Stimulated activated CD8-positive, alpha-beta memory T cell treated with anti-CD3 and anti-CD28 coated beads, Interleukin-2, amount 100 ng/mL, for 48 hours (primary cell): ENCODE measurements around the gene PDLIM1.
A peak's percentile ranks its signal among the peaks of the same experiment; 100 is the strongest.

Experiments used
- DNase-seq, 2 donors: peaks; one replicate each; pipeline ENCODE4 v3.0.0-alpha.2; 2020; ENCODE audit warnings: low read depth in 2 of 2

Gene PDLIM1

GRCh38 chr10:95263864-95264226 is 27.0 kb downstream of the PDLIM1 start:
- no peak for DNase-seq

- no peak for DNase-seq
Observed at GRCh38 chr10:95262763-95263518, 27.9 kb downstream of the PDLIM1 start.

DNA sequence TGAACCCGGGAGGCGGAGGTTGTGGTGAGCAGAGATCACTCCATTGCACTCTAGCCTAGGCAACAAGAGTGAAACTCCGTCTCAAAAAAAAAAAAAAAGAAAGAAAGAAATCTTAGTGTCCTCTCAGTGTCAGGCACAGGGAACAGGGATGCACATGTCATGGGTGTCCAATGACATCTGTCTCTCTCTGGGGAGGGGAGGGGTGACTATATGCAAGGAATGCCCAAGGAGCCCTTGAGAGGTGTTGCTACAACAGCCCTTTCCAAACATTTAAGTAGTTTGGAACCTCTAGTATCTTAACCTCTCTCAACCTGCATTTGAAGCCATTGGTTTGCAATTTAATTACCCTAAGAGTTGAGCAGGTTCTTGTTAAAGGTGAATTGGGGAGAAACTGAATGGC is 28.9 kb downstream of the PDLIM1 start:
- DNase-seq, result no peak

- DNase-seq, result no peak
Observed at GRCh38 chr10:95260909-95261552, 29.8 kb downstream of the PDLIM1 start.

GRCh38 chr10:95260397-95260881 is 30.4 kb downstream of the PDLIM1 start:
- no peak for DNase-seq

DNA sequence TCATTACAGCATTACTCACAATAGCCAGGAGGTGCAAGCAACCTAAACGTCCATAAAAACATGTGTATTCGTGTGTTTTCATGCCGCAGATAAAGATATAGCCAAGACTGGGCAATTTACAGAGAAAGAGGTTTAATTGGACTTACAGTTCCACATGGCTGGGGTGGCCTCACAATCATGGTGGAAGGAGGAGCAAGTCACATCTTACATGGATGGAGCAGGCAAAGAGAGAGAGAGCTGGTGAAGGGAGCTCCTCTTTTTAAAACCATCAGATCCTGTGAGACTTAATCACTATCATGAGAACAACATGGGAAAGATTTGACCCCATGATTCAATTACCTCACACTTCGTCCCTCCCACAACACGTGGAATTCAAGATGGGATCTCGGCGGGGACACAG is 33.0 kb downstream of the PDLIM1 start:
- no peak for DNase-seq

- no peak for DNase-seq
Observed at GRCh38 chr10:95256268-95256667, 34.5 kb downstream of the PDLIM1 start.

GRCh38 chr10:95254629-95255028 is 36.2 kb downstream of the PDLIM1 start:
- DNase-seq, result no peak

DNA sequence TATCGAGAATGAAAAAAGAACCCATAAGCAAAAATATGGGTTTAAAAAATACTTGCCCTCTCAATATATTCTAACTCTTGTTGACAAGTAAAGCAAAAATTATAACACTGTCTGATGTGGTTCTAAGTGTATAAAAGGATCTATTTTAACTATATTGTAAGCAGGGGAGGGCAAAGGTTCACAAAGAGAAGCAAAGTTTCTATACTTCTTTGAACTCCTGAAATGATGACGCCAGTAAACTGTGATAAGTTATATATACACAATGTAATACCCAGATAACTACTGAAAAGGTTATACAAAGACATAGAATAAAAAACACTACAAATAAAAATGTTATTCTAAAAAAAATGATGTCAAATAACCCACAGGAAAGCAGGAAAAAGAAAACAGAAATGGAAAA is 37.1 kb downstream of the PDLIM1 start:
- no peak for DNase-seq

DNA sequence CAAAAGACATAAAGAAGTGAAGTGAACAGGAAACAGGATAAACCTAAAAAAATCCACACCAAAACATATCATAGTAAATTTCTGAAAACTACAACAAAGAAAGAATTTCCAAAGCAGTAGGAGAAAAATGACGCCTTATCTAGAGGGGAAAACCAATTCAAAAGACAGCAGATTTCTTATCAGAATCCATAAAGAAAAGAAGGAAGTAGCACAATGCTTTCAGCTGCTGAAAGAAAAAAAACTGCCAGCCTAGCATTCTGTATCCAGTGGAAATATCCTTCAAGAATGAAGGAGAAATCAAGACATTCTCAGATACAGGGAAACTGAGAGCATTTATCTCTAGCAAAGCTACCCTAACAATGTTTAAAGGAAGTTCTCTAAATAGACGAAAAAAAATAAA is 37.8 kb downstream of the PDLIM1 start:
- no peak for DNase-seq

- no peak for DNase-seq
Observed at GRCh38 chr10:95250856-95251255, 39.9 kb downstream of the PDLIM1 start.

DNA sequence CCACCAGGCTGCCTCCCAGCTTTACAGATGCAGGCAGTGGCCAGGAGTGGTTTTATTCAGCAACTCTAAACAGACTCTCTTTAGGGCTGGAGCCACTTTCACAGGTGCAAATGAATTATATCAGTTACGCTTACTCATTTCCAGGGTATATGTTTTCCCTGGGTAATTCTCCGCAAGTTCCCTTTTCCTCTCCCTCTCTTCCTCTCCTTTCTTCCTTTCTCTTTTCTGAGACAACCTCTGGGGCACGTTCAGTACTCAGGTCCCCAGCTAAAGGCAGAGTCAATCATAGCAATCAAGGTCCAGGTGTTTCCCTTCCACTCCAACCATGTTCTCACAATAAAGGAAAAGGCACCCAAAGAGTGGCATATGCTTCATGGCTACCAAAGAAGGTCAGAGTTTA is 41.3 kb downstream of the PDLIM1 start:
- DNase-seq, result no peak

GRCh38 chr10:95248989-95249388 is 41.8 kb downstream of the PDLIM1 start:
- no peak for DNase-seq

DNA sequence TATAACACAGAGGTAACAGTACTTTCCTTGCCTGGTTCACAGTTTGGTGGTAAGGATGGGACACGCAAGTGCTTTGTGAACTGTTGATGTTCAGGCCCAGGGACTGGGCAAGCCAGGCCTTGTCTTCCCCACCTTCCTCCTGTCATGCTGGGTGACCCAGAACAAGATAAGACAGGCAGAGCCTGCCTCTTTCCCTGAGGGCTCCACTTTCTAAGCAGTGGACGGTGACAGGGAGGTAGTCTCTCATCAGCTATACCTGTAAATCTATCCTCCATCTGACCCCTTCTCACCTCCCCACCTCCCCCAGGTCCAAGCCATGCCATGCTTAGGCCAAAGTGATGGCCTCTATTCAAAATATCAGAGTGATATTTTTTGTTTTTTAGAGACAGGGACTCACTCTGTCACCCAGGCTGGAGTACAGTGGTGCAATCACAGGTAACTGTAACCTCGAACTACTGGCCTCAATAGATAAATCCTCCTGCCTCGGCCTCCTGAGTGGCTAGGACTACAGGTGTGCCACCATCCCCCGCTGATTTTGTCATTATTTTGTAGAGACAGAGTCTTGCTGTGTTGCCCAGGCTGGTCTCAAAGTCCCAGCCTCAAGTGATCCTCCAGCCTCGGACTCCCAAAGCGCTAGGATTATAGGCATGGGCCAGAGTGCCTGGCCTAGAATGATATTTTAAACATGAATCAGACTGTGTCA is 42.8 kb downstream of the PDLIM1 start:
- no peak for DNase-seq

DNA sequence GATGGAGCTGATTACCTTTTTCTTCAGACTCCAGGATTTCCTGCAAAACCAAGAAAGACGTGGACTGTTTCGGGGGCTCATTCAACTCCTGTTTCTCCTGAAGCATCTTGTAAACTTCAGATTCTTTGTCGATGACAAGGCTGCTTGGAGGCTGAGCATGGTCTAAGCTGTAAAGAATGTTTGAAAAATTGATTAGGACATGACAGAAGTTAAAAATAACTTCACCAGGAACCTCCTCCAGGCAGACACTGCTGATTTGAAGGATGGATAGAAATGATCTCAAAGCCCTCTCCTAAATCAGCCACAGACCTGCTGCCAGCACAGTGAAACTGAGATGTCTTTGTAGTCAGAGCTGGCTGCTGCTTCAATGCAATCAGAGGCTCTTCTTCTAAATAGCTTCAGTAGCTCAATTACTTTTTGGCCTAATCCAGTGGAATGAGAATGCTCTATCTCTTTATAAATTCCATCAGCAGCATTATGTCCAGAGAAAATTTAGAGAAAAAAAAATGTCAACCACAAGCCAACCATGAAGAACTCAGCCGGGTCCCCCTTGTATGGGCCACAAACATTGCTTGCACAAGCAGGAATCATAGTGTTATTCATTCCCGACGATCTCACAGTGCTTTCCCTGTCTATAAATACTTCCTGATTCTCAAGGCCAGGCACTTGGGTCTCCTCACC is 43.5 kb downstream of the PDLIM1 start:
- DNase-seq, result no peak

DNA sequence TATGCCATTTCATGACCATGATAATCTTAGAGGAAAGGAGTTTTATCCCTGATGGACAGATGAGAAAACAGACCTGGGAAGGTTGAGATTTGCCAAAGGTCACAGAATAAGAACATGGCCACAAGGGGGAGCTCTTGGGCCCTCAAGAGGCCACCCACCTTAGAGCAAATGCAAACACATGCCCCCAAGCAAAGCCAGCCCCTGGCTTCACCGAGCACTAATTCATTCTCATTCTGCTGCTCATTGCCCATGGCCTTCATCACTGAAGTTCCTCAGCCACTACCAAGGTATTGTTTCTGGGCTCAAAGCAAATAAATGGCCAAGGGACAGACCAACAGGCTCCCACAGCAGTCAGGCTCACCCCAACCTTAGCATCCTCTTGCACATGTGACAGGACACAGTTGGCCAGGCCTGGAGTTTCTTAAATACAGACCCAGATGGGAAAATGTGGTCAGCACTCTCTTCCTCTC is 44.2 kb downstream of the PDLIM1 start:
- DNase-seq, result peak; percentile 48 to 51

DNA sequence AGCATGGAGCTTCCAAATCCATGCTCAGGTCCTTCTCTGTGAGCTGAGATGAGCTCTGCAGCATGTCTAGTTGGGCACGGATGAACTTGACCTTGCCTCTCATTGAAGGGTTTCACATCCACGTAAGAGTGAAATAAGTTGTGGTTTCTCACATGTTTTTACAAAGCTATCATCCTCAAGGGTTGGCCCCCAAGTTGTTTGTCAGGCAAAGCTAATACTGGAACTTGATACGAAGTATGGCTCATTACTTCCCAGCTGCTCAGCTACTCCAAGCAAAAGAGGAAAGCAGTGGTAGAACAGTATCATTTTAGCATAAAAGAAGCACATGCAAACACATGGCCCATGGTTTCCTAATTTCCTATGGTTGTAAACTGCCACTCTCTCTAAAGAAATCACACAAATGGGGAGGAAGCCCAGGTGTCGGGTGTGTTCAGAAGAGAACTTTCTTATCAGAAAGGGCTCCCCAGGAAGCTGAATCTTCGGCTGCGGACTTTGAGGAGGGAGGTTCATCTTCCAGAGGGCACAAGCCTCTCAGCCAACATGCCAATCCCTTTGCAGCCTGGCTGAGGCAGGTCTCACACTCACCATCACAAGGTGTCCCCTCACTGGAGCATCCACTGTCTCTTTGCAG is 45.3 kb downstream of the PDLIM1 start:
- no peak for DNase-seq

DNA sequence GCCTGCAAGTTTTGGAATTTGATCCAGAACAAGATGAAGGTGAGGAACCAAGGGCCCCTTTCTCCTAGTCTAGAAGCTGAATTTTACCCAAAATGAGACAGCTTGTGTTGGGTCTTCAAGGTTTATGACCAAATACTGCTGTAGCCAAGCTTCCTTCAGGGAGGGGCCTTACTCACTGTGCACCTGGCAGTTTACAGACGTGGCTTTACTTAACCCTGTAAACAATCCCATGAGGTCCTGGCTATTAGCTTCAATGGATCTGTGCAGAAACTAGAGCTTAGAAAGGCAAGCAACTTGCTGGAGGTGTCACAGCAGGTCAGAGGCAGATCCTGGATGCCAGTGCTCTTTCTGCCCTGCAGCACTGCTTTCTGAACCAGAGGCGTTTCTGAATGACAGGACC is 46.7 kb downstream of the PDLIM1 start:
- no peak for DNase-seq

DNA sequence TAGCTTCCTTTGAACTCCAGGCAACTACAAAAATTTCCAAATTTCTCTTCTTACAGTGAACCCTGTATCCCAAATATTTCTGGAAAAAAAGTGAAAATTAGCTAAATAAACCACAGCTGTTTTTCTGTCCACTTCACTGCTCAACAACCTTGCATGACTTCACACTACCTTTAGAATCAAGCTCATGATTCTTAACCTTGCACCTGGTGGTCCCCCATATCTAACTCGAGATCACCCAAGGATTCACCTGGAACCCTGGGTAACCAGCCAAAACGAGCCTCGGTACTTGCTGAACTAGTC is 47.5 kb downstream of the PDLIM1 start:
- DNase-seq, result no peak

GRCh38 chr10:95242581-95243317 is 48.1 kb downstream of the PDLIM1 start:
- DNase-seq, result peak in 1 of 2 donors; percentile 18

DNA sequence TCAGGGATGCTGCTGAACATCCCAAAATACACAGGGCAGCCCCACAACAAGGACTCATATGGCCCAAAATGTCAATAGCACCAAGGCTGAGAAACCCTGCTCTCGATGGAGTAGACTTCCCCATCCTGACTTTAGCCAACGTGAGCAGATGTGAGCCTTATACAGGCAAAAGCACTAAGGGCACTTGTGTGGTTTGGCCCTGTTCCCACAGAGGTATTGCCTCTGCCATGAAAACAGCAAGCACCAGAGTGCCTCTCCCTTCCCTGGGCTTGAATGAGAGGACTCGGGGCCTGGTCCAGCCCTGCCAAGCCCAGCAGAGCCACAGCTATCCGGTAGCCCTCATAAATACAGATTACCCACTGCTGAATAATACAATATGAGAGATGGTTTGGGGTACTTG is 49.3 kb downstream of the PDLIM1 start:
- DNase-seq, result no peak
